ENCODE measurements around the gene B4GALT1. TPM values are rescaled to one million over a fixed set of nuclear protein-coding genes. Genes with fewer than 3 reads are reported as not detected.

The B4GALT1 gene
- total and polyA plus RNA-seq, 2 of the 8 experiments (the other 6 are each of a cell fraction or from before 2014, with no cell fraction given) = 12.8 to 18.2 TPM

DNA sequence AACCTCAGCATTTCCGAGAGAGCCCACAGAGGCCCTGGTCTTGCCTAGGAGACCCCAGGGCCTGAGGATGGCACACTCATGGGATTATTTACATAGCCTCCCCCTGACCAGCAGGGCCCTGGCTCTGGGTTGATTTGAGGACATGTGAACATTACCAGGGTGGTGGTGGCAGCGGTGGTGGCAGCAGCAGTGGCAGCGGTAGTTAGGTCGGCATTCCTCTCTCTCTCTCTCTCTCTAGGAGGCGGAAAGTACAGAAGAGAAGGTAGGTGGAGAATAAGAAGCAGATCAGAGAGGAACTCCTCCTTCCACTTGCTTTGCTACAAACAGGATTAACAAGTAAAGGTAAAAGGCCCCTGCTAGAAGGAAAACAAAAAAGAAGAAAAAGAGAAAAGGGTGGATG is 39.3 kb downstream of the B4GALT1 start:
- Histone ChIP-seq H3K4me2 (ENCODE audit: insufficient read depth in 1 of 2, low read depth in 2 of 2, low read length in 2 of 2) (no peak overlapping the region), H4K91ac (replicated peaks; ENCODE audit: insufficient read length, low read length) (no peak overlapping the region), H3K9me3 (ENCODE audit: insufficient read depth in 2 of 2, low read depth in 1 of 2, low read length in 1 of 2) (no peaks in the 10 kb centered on the region; a peak in 1 of 4 replicates), H2BK5ac (ENCODE audit: low read depth, low read length) (no peak overlapping the region), H2AFZ (ENCODE audit: low read length) (no peak overlapping the region), H3K27me3 (replicated peaks in 1 of 4; ENCODE audit: control insufficient read depth in 3 of 4, extremely low read depth in 1 of 4, insufficient read depth in 3 of 4, low read length in 3 of 4) (no peaks in the 10 kb centered on the region), H3K79me2 (ENCODE audit: control insufficient read depth in 1 of 2, insufficient read depth in 2 of 2, low read length in 2 of 2) (no peaks in the 10 kb centered on the region), H2BK12ac (ENCODE audit: low read depth, low read length) (no peak overlapping the region), H2BK15ac (ENCODE audit: low read length) (no peak overlapping the region), H4K20me1 (replicated peaks in 1 of 2; ENCODE audit: control insufficient read depth in 1 of 2, insufficient read depth in 2 of 2, low read length in 2 of 2) (peaks cover 2 to 3% of the 10 kb centered on the region in 2 experiments), H3K4ac (replicated peaks; ENCODE audit: insufficient read length, low read depth, low read length) (no peak overlapping the region), H3K9ac (replicated peaks in 1 of 4; ENCODE audit: extremely low read depth in 1 of 4, low read depth in 3 of 4, low read length in 3 of 4) (no peak overlapping the region), H2BK120ac (replicated peaks; ENCODE audit: low read depth, low read length) (no peak overlapping the region), H3K79me1 (ENCODE audit: low read depth, low read length) (no peaks in the 10 kb centered on the region), H3K14ac (ENCODE audit: insufficient read length) (no peak overlapping the region), H2BK20ac (ENCODE audit: low read length) (no peak overlapping the region), H4K5ac (ENCODE audit: insufficient read length, low read depth, low read length) (no peak overlapping the region), H3K23me2 (ENCODE audit: low read depth, low read length) (no peaks in the 10 kb centered on the region), H2AK5ac (ENCODE audit: low read depth, low read length) (no peak overlapping the region), H3K23ac (ENCODE audit: insufficient read length) (no peak overlapping the region), H3K36me3 (ENCODE audit: control insufficient read depth in 2 of 4, insufficient read depth in 4 of 4, low read length in 3 of 4) (no peaks in the 10 kb centered on the region), H3K4me3 (ENCODE audit: extremely low read depth in 1 of 4, insufficient read depth in 2 of 4, low read depth in 3 of 4, low read length in 4 of 4) (no peak overlapping the region), H3K27ac (ENCODE audit: low read depth, low read length) (no peak overlapping the region), H3K4me1 (replicated peaks in 1 of 4; ENCODE audit: control insufficient read depth in 3 of 4, insufficient read depth in 4 of 4, low read length in 3 of 4) (no peaks in the 10 kb centered on the region), H4K8ac (ENCODE audit: extremely low read depth, insufficient read depth, low read length) (no peak overlapping the region), H3K18ac (ENCODE audit: extremely low read depth, low read length) (no peak overlapping the region), H3K56ac (replicated peaks; ENCODE audit: insufficient read length, low read depth, low read length) (peak overlapping the region; percentile 19)
- WGBS, 2 experiments (ENCODE audit: extremely low coverage in 1 of 2, insufficient coverage in 1 of 2, insufficient read length in 1 of 2, insufficient replicate concordance in 2 of 2, low coverage in 1 of 2, low lambda C conversion rate in 2 of 2, missing lambda C conversion rate in 1 of 2) = 91% methylated on average over 2 of the region's 5 CpGs; no CpG with 5 or more reads in 1 of the 2 experiments
- TF ChIP-seq, protein P1, sequence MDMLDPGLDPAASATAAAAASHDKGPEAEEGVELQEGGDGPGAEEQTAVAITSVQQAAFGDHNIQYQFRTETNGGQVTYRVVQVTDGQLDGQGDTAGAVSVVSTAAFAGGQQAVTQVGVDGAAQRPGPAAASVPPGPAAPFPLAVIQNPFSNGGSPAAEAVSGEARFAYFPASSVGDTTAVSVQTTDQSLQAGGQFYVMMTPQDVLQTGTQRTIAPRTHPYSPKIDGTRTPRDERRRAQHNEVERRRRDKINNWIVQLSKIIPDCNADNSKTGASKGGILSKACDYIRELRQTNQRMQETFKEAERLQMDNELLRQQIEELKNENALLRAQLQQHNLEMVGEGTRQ (IDR thresholded peaks at IDR 0.05; ENCODE audit: low read length) = no peak
- no peak for TF ChIP-seq PHF8 (conservative IDR thresholded peaks at IDR 0.05; ENCODE audit: low read depth, low read length)
- no peak for TF ChIP-seq HDAC6 (IDR thresholded peaks at IDR 0.05; ENCODE audit: low read depth, low read length)
- TF ChIP-seq RNF2 (IDR thresholded peaks at IDR 0.05; ENCODE audit: borderline replicate concordance, low read depth, low read length, missing control alignments, poor library complexity, severe bottlenecking) = no peak
- TF ChIP-seq POLR2A (IDR thresholded peaks at IDR 0.05; ENCODE audit: control extremely low read depth in 1 of 2, low read depth in 2 of 2, low read length in 2 of 2) = no peak
- no peak for FAIRE-seq
- DNase-seq (ENCODE audit: low read depth in 1 of 2, low spot score in 2 of 2) = no peak
- ChIA-PET POLR2A (ENCODE audit: partially characterized antibody) (interaction anchor here (3.5 kb wide), 1 partner anchor 102 kb away, joined by 14 read pairs; the partner anchor contains the start of gene DNAJA1), CTCF (ENCODE audit: partially characterized antibody) (interaction anchor here (1.2 kb wide), 1 partner anchor 45 kb away, joined by 3 read pairs; no protein-coding TSS in a partner anchor)
